NCI-H146 (cell line): ENCODE measurements around the gene CCT3.
A peak's percentile ranks its signal among the peaks of the same experiment; 100 is the strongest.

Experiments used
- DNase-seq: peaks from one replicate; lab custom pipeline; 2025; lab: John Stamatoyannopoulos, UW

Gene CCT3

GRCh38 chr1:156320560-156320959 lies 17.5 kb downstream of the CCT3 start:
- DNase-seq: no peak

DNA sequence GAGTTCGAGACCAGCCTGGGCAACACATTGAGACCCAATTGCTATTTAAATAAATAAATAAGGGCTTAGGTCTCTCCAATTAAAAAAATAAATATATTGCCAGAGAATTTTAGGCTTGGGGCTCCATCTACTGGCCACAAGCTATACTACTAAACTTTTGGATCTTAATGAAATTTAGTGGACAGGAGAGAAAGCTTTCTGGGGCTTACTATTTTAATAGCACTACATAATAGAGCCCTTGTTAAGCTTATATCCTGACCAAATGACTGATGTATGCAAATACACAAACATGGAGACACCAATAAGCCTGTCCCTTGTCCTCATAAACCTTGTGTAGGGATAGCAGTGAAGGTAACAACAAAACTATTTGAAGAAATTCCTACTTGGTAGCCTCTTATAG lies 18.4 kb downstream of the CCT3 start:
- no peak for DNase-seq

DNA sequence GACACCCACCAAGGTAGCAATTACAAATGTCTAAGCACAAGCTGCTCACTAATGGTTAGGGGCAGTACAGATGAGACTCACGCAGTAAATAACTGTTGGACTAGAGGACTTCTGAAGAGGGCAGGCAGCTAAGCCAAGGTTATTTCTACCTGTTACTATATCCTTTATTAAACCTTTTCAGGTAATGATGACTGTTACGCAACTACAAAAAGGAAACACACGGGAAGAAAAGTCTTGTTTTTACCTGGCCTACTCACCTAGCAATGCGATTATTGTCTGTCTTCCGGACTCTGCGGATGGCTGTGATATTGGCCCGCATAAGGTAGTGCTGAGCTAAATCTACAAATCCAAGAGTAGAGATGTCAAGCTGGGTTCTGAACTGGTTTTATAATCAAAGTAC lies 21.2 kb downstream of the CCT3 start:
- no peak for DNase-seq

DNA sequence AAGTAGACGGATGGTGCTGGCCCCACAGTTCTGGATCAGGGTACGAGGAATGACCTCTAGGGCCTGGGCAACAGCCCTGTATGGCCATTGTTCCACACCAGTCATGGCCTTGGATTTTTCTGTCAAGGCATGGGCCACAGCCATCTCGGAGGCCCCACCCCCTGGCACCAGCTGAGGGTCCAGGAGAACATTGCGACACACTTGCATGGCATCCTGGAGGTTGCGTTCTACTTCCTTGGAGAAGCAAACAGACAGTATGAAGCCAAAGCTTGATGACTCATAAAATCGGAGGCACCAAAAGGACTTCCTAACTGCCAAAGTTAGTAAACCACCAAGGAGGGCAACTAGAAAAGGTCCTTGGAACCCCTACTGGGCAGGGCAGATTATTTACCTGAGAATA lies 27.1 kb downstream of the CCT3 start:
- DNase-seq: no peak

- DNase-seq: no peak
Observed at GRCh38 chr1:156308078-156308477, 30.0 kb downstream of the CCT3 start.

DNA sequence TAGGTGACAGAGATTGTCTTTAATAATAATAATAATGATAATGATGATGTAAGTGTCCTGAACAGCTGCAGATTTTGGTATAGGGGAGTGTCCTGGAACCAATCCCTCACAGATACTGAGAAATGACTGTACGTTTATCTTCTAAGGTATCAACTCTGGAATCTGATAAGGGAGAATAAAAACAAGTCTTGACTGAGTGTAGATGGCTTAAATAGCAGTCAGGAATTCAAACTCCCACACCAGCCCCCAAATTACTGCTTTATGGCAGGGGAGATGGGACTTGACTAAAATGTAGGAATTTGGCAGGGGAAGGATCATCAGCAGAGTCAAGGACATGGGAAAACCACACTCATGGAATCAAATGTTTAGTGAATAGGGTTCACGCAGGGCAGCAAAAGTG lies 32.9 kb downstream of the CCT3 start:
- DNase-seq: no peak

DNA sequence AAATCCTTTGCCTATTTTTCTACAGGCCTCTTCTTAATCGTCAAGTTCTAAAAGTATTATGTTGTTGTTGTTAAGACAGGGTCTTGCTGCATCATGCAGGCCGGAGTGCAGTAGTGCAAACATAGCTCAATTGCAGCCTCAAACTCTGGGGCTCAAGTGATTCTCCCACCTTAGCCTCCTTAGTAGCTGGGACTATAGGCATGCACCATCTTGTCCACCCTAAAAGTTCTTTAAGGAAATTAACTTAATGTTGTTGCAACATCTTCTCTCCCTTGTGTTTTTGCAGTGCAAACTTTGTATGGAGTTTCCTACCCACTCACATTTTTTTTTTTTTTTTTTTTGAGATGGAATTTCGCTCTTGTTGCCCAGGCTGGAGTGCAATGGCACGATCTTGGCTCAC lies 34.9 kb downstream of the CCT3 start:
- no peak for DNase-seq

GRCh38 chr1:156298852-156299357 lies 39.2 kb downstream of the CCT3 start, which contains the start of gene VHLL:
Gene VHLL, minus strand, starts transcription at chr1:156299307. Its CDS starts 118 bp downstream, at chr1:156299189.
- no peak for DNase-seq

GRCh38 chr1:156295391-156295947 lies 42.6 kb downstream of the CCT3 start, which contains the start of gene GLMP:
Gene GLMP, minus strand, starts transcription at chr1:156295679. Its CDS starts 34 bp downstream, at chr1:156295645.
- DNase-seq: peak; percentile 60

GRCh38 chr1:156293895-156294294 lies 44.2 kb downstream of the CCT3 start:
- DNase-seq: no peak

- no peak for DNase-seq
Observed at GRCh38 chr1:156293098-156293434, 45.0 kb downstream of the CCT3 start.

DNA sequence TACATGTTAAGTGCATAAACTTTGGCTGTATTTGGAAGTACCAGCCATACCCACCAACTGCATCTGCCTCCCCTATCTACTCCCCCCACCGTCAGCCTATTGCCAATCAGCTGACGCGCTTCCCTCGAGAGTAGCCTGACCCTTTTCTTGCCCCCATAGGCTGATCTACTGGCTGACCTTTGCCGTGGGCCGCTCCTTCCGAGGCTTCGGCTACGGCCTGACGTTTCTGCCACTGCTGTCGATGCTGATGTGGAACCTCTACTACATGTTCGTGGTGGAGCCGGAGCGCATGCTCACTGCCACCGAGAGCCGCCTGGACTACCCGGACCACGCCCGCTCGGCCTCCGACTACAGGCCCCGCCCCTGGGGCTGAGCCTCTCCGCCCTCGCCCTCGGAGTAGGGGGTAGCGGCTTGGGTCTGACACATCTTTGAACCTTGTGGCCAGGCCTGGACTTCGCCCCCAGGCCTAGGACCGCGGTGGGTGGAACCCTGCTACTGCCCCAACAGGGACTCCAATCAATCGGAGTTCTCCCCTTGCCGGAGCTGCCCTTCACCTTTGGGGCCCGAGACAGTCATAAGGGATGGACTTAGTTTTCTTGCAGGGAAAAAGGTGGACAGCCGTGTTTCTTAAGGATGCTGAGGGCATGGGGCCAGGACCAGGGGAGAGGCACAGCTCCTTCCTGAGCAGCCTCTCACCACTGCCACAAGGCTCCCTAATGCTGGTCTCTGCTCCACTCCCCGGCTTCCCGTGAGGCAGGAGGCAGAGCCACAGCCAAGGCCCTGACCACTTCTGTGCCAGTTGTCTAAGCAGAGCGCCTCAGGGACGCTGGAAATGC lies 46.6 kb downstream of the CCT3 start:
- no peak for DNase-seq

- DNase-seq: no peak
Observed at GRCh38 chr1:156289857-156290256, 48.2 kb downstream of the CCT3 start.

- DNase-seq: no peak
Observed at GRCh38 chr1:156286061-156286460, 52.0 kb downstream of the CCT3 start.

- DNase-seq: no peak
Observed at GRCh38 chr1:156285437-156285836, 52.7 kb downstream of the CCT3 start.

DNA sequence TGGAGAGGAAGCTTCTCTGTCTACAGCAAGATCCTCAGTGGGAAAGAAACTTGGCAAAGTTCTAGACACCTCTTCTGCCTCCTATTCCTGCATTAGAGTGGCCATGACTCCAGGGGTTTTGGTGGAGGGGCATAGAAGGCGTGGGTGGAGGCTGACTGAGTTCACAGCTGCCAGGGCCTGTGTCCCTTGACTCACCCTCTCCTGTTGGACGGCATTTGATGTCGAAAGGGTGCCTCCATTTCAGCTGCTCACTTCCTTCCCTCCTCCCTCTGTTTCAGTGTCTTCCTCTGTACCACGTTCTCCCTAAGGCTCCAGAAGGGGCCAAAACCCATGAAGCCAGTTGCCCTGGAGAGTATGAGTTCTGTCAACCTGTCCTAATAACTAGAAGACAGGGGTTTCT lies 53.3 kb downstream of the CCT3 start:
- DNase-seq: no peak

GRCh38 chr1:156284112-156284511 lies 54.0 kb downstream of the CCT3 start, which contains the start of gene TMEM79:
Gene TMEM79, plus strand, starts transcription at chr1:156284325. Its CDS starts 902 bp downstream, at chr1:156285227.
- DNase-seq: peak; percentile 29

DNA sequence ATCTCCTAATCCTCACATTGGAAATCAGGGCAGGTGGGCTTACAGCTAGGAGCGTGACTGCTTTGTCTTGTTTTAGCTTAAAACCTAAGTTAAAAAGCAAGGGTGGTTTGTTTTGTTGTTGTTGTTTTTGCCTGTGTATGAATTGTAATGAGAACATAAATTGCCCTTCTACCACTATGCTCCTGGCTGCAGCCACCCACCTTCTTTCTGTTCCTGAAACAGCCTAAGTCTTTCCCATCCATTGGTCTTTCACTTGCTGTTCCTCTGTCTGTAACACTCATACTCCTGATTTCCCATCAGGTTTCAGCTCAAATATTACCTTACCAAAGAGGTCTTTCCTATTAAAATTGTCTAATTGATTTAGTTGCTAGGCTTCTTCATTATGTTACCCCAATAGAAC lies 54.6 kb downstream of the CCT3 start:
- DNase-seq: no peak

DNA sequence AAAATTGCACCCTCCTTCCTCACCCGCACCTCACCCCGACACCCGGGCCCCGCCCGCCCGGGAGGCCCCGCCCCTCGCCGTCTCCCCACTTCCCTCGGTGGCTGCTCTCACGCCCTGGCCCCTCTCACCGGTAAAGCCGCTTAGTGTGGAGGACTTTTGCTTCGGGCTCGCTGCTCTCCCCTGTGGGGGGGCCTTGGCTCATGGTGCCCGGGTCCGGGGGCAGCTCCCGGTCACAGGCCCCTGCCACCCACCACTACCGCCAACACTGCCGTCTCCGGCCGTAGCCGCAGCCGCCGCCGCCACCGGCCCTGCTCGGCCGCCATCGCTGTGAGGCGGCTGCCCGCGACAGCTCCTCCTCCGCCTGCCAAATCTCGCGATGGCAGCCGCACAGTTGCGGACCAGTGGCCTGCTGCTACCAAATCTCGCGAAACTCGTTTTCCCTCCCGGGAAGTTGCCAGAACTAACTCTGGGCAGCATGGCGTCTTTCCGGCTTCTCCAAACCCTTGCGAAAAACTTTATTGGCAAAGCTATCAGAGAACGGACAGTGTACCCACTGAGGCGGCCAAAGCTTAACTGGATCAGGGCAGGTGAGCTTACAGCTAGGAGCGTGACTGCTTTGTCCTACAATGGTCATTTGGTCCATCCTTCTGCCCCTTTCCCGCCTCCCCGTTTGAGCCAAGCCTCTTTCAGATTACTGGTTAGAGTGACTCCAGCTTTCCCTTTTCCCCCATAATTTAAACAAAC lies 55.4 kb downstream of the CCT3 start, which contains the start of gene SMG5:
Gene SMG5 (minus strand): TSS at position 347 of the 744 bp plus-strand sequence. CDS start 145 bp downstream, at position 202.
- peak; percentile 98 for DNase-seq

- peak; percentile 71 for DNase-seq
Observed at GRCh38 chr1:156281693-156282478, 56.2 kb downstream of the CCT3 start.

DNA sequence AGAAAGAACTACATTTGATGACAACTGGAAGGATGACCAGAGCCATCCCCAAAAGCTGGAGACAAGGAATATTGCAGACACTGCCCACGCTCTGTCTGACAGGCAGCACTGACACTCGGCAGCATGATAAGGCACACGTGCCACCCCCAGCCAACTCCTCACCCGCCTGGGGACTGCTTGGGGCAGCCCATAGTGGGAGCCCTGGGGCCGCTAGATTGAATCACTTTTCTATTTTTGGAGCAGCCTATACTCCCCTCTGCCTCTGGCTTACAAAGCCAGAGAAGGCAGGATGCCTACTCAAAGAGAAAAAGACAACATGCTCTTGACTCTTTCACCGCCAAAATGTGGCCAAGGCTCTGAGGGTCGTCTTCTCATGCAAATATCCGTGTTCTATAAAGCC lies 56.8 kb downstream of the CCT3 start:
- no peak for DNase-seq

- no peak for DNase-seq
Observed at GRCh38 chr1:156279837-156280236, 58.3 kb downstream of the CCT3 start.
